LNCAP (cell line): ENCODE measurements around the gene NTM.

Experiments used
- CTCF ChIP-seq: fragments of 450-650 bp; IDR thresholded peaks from 2 replicates; pipeline ENCODE4 v1.5.1; 2017; ENCODE audit warnings: mild to moderate bottlenecking

The NTM gene

GRCh38 chr11:131512228-131512627, 141.8 kb downstream of the NTM start:
- no peak for TF ChIP-seq CTCF

- no peak for TF ChIP-seq CTCF
Observed at GRCh38 chr11:131514062-131514461, 143.6 kb downstream of the NTM start.

GRCh38 chr11:131518305-131518838, 148.0 kb downstream of the NTM start:
- TF ChIP-seq CTCF: no peak

- no peak for TF ChIP-seq CTCF
Observed at GRCh38 chr11:131522851-131523250, 152.4 kb downstream of the NTM start.

- TF ChIP-seq CTCF: no peak
Observed at GRCh38 chr11:131530407-131530806, 160.0 kb downstream of the NTM start.

- TF ChIP-seq CTCF: no peak
Observed at GRCh38 chr11:131533149-131533548, 162.7 kb downstream of the NTM start.

GRCh38 chr11:131533998-131534397, 163.6 kb downstream of the NTM start:
- TF ChIP-seq CTCF: no peak

- no peak for TF ChIP-seq CTCF
Observed at GRCh38 chr11:131534611-131535010, 164.2 kb downstream of the NTM start.
